ENCODE data around the gene OR10G6. TPM values are rescaled to one million over a fixed set of nuclear protein-coding genes. Genes with fewer than 3 reads are reported as not detected.

OR10G6 gene
- total RNA-seq, 1 experiment from 2014 or later = not detected

DNA sequence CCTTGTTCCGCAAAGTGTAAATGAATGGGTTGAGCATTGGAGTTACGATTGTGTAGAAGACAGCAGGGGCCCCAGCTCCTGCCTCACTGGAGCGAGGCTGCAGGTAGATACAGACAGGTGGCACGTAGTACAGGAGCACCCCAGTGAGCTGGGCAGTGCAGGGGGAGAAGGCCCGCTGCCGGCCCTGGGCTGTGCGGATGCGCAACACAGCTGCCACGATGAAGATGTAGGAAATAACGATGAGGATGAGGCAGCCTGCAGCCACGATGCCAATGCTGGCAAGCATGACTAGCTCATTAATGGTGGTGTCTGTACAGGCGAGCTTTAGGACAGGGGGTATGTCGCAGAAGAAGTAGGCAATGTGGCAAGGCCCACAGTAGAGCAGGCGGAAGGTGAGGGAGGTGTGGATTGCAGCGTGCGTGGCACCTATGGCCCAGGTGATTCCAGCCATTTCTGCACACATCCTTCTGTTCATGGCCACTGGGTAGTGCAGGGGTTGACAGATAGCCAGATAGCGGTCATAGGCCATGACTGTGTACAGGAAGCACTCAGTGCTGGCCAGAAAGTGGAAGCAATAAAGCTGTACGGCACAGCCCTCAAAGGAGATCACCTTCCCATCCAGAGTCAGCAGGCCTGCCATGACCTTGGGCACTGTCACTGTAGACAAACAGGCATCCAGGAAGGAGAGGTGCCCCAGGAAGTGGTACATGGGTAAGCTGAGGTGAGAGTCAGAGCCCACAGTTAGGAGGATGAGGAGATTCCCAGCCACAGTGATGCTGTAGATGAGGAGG lies 18.0 kb downstream of the OR10G6 start:
- in situ Hi-C loops (cut with HindIII; ENCODE audit: low pct_unique_long_range_greater_than_20kb, low sequenced_read_pairs) (no loop called here), intact Hi-C loops (cut with micrococcal nuclease; ENCODE audit: unreplicated experiment) (no loop called here)
- no peak for TF ChIP-seq POLR2AphosphoS5 (IDR thresholded peaks at IDR 0.05; ENCODE audit: low read depth, low read length)
- TF ChIP-seq, protein P1, sequence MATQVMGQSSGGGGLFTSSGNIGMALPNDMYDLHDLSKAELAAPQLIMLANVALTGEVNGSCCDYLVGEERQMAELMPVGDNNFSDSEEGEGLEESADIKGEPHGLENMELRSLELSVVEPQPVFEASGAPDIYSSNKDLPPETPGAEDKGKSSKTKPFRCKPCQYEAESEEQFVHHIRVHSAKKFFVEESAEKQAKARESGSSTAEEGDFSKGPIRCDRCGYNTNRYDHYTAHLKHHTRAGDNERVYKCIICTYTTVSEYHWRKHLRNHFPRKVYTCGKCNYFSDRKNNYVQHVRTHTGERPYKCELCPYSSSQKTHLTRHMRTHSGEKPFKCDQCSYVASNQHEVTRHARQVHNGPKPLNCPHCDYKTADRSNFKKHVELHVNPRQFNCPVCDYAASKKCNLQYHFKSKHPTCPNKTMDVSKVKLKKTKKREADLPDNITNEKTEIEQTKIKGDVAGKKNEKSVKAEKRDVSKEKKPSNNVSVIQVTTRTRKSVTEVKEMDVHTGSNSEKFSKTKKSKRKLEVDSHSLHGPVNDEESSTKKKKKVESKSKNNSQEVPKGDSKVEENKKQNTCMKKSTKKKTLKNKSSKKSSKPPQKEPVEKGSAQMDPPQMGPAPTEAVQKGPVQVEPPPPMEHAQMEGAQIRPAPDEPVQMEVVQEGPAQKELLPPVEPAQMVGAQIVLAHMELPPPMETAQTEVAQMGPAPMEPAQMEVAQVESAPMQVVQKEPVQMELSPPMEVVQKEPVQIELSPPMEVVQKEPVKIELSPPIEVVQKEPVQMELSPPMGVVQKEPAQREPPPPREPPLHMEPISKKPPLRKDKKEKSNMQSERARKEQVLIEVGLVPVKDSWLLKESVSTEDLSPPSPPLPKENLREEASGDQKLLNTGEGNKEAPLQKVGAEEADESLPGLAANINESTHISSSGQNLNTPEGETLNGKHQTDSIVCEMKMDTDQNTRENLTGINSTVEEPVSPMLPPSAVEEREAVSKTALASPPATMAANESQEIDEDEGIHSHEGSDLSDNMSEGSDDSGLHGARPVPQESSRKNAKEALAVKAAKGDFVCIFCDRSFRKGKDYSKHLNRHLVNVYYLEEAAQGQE (IDR thresholded peaks at IDR 0.05; ENCODE audit: insufficient read depth in 1 of 2, low read depth in 2 of 2, low read length in 1 of 2) = no peak
- TF ChIP-seq, protein P2, sequence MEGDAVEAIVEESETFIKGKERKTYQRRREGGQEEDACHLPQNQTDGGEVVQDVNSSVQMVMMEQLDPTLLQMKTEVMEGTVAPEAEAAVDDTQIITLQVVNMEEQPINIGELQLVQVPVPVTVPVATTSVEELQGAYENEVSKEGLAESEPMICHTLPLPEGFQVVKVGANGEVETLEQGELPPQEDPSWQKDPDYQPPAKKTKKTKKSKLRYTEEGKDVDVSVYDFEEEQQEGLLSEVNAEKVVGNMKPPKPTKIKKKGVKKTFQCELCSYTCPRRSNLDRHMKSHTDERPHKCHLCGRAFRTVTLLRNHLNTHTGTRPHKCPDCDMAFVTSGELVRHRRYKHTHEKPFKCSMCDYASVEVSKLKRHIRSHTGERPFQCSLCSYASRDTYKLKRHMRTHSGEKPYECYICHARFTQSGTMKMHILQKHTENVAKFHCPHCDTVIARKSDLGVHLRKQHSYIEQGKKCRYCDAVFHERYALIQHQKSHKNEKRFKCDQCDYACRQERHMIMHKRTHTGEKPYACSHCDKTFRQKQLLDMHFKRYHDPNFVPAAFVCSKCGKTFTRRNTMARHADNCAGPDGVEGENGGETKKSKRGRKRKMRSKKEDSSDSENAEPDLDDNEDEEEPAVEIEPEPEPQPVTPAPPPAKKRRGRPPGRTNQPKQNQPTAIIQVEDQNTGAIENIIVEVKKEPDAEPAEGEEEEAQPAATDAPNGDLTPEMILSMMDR (IDR thresholded peaks at IDR 0.05) = no peak
- Histone ChIP-seq H3K36me3 (ENCODE audit: control insufficient read depth, insufficient read depth, low read length) (no peaks in the 10 kb centered on the region), H3K4me3 (ENCODE audit: low read depth in 2 of 2, low read length in 2 of 2) (no peak overlapping the region), H3K9me3 (ENCODE audit: control insufficient read depth, insufficient read depth, low read depth, low read length) (no peaks in the 10 kb centered on the region), H3K27me3 (ENCODE audit: control insufficient read depth, insufficient read depth, low read length) (no peaks in the 10 kb centered on the region), H3K27ac (ENCODE audit: low read length) (no peak overlapping the region), H3K4me1 (ENCODE audit: control insufficient read depth, insufficient read depth, low read length) (no peaks in the 10 kb centered on the region)
- DNase-seq (ENCODE audit: low read depth, low spot score) (no peak), ATAC-seq (no peak)
- no TSS peak for BruUV-seq (replicated peaks)
- ChIA-PET CTCF (no interaction called here), POLR2A (no interaction called here)

DNA sequence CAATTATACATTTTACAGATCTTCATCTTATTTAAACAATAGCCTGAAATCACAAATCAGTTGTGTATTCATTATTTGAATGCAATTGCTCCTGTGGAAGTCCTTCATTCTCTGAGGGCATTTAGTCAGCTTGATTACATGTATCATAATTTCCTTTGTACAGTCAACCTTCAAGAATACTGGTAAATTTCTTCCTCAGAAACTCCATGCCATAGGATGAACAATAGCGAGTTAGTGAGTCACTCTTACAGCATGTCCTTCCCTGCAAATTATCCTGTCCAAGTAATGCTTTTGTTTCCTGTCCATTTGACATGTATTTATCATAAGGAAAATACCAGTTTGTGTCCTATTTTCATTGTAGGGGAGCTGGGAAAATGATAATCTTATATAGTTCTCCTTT lies 21.1 kb downstream of the OR10G6 start:
- in situ Hi-C loops (cut with HindIII; ENCODE audit: low pct_unique_long_range_greater_than_20kb, low sequenced_read_pairs) (no loop called here), intact Hi-C loops (cut with micrococcal nuclease; ENCODE audit: unreplicated experiment) (no loop called here)
- BruUV-seq (replicated peaks) = no TSS peak
- no peaks in the 10 kb centered on the region for H3K4me1 ChIP-seq (ENCODE audit: control insufficient read depth, insufficient read depth, low read length)
- ChIA-PET POLR2A (no interaction called here), CTCF (no interaction called here)
- no peaks in the 10 kb centered on the region for H3K9me3 ChIP-seq (ENCODE audit: control insufficient read depth, insufficient read depth, low read depth, low read length)
- H3K27ac ChIP-seq (ENCODE audit: low read length) = no peak overlapping the region
- TF ChIP-seq, protein P2 (IDR thresholded peaks at IDR 0.05) = no peak
- no peak for TF ChIP-seq SIN3A (IDR thresholded peaks at IDR 0.05; ENCODE audit: borderline replicate concordance, insufficient read depth, low read depth, low read length)
- TF ChIP-seq, protein P1 (IDR thresholded peaks at IDR 0.05; ENCODE audit: insufficient read depth in 1 of 2, low read depth in 2 of 2, low read length in 1 of 2) = no peak
- TF ChIP-seq POLR2AphosphoS5 (IDR thresholded peaks at IDR 0.05; ENCODE audit: low read depth, low read length) = no peak
- no peak for TF ChIP-seq TCF7L2 (IDR thresholded peaks at IDR 0.05; ENCODE audit: low read depth, low read length)
- DNase-seq (ENCODE audit: low read depth, low spot score) = no peak
- no peaks in the 10 kb centered on the region for H3K27me3 ChIP-seq (ENCODE audit: control insufficient read depth, insufficient read depth, low read length)
- no peaks in the 10 kb centered on the region for H3K36me3 ChIP-seq (ENCODE audit: control insufficient read depth, insufficient read depth, low read length)
- no peak overlapping the region for H3K4me3 ChIP-seq (ENCODE audit: low read depth in 2 of 2, low read length in 2 of 2)
- ATAC-seq = no peak

Data from Panc1 (cell line).